ENCODE measurements around the gene ZNF507. TPM values are rescaled to one million over a fixed set of nuclear protein-coding genes. Genes with fewer than 3 reads are reported as not detected.
"Not testable (repeated sequence)": the region's sequence is repeated elsewhere in the genome, so short reads cannot be mapped to it uniquely, and the experiment has no call there.

ZNF507 gene
- total RNA-seq, 2 donors from 2014 or later, result 22.7 to 34.2 TPM

DNA sequence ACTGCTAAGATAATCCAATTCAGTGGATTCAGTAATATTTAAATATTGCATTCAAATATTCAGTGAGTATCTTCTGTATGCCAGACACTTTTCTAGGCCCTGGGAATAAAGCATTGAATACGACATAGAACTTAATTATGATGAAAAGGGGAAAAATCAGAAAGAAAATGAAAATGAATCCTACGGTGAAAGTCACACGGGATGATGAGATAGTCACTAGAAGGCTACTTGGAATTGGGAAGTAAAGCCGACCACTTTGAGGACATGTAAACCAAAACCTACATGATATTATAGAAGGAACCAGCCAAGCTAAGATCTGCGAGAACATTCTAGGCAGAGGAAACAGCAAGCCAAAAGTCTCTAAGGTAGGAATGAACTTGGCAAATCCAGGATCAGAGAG, 70.3 kb downstream of the ZNF507 start:
- H3K36me3 Mint-ChIP-seq, result peaks cover 0 to 15% of the 10 kb centered on the region in 2 donors
- no peak for DNase-seq (ENCODE audit: low spot score in 2 of 2)
- H3K9me3 Mint-ChIP-seq, result no peaks in the 10 kb centered on the region
- no peak overlapping the region for H3K27ac Mint-ChIP-seq
- ATAC-seq, result no peak

DNA sequence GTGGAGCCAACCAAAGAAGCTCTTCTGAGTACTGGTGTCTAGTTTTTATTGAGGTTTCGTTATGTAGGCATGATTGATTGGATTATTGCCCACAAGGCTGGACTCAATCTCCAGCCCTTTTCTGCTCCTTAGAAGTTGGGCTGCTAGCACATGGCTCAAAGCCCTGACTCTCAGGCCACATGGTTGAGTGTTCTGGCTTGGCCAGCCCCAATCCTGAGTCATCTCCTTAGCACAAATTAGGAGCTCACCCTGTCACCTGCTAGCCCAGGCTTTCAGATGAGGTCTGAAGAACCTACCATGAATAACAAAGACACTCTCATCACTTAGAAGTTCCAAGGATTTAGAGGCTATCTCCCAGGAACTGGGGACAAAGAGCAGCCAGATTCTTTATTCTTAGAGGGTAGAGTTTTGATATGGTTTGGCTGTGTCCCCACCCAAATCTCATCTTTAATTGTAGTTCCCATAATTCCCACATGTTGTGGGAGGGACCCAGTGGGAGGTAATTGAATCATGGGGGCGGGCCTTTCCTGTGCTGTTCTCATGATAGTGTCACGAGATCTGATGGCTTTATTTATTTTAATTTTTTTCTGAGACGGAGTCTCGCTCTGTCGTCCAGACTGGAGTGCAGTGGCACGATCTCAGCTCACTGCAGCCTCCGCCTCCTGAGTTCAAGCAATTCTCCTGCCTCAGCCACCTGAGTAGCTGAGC, 71.5 kb downstream of the ZNF507 start:
- no peak overlapping the region for H3K27ac Mint-ChIP-seq
- ATAC-seq (no peak), DNase-seq (ENCODE audit: low spot score in 2 of 2) (no peak)
- peaks cover 0 to 15% of the 10 kb centered on the region in 2 donors for H3K36me3 Mint-ChIP-seq
- H3K9me3 Mint-ChIP-seq, result no peaks in the 10 kb centered on the region

- Mint-ChIP-seq H3K27ac (no peak overlapping the region), H3K9me3 (no peaks in the 10 kb centered on the region), H3K36me3 (peaks cover 9 to 19% of the 10 kb centered on the region in 2 donors)
- ATAC-seq (no peak), DNase-seq (ENCODE audit: low spot score in 2 of 2) (no peak)
Observed at GRCh38 chr19:32418155-32418554, 72.7 kb downstream of the ZNF507 start.

GRCh38 chr19:32421589-32422361, 76.4 kb downstream of the ZNF507 start:
- ATAC-seq, result no peak
- no peak for DNase-seq (ENCODE audit: low spot score in 2 of 2)
- H3K27ac Mint-ChIP-seq, result peak overlapping the region; percentile 4 to 11
- peaks cover 7 to 9% of the 10 kb centered on the region in 2 donors for H3K36me3 Mint-ChIP-seq
- H3K9me3 Mint-ChIP-seq, result no peaks in the 10 kb centered on the region

DNA sequence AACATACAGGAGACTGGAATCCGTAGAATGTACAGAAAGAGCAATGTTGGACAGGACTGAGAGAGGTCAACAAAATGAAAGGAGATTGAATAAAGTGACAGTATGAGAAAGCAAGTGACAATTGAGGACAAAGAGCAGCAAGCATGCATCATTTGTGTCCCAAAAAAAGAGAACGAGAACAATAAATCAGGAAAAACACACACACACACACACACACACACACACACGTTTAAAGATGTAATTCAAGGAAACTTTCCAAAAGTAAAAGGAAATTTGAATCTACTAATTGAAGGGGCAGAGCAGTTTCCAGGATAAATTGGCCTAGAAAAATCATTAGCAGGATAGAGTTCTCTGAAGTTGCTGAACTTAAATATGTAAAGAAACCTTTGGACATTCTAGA, 77.0 kb downstream of the ZNF507 start:
- Mint-ChIP-seq H3K27ac (no peak overlapping the region), H3K9me3 (no peaks in the 10 kb centered on the region), H3K36me3 (peaks cover 4 to 9% of the 10 kb centered on the region in 2 donors)
- DNase-seq (ENCODE audit: low spot score in 2 of 2) (no peak), ATAC-seq (no peak)

DNA sequence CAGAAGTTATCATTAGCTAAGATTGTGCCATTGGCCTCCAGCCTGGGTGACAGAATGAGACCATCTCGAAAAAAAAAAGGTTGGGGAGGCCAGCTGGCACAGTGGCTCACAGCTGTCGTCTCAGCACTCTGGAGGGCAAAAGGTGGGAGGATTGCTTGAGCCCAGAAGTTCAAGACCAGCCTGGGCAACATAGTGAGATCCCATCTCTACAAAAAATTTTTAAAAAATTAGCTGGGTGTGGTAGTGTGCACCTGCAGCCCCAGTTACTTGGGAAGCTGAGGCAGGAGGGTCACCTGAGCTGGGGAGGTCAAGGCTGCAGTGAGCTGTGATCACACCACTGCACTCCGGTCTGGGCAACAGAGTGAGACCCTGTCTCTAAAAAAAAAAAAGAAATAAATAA, 78.5 kb downstream of the ZNF507 start:
- H3K9me3 Mint-ChIP-seq; H3K27ac Mint-ChIP-seq; H3K36me3 Mint-ChIP-seq; ATAC-seq; DNase-seq (ENCODE audit: low spot score in 2 of 2): not testable (repeated sequence)

DNA sequence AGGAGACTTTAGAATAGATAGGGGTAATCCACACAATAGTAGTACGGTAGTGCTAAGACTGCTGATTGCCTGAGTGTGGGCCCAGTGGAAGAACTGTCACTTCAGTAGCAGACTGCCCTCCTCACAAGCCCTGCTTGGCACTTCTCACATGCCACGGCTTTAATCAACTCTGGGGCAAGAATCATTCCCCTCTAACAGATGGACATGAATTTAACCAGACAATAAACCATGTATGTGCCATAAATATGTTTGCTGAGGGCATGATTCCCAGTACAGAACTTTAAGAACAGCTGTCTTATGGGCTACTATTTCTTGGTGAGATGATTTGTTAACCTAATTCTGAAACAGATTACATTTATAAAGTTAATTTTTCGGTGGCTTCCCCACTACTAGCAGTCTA, 82.1 kb downstream of the ZNF507 start:
- Mint-ChIP-seq H3K9me3 (no peaks in the 10 kb centered on the region), H3K27ac (no peak overlapping the region), H3K36me3 (peaks cover 4% of the 10 kb centered on the region in 2 donors)
- no peak for DNase-seq (ENCODE audit: low spot score in 2 of 2)
- no peak for ATAC-seq

- no peak for DNase-seq (ENCODE audit: low spot score in 2 of 2)
- Mint-ChIP-seq H3K27ac (no peak overlapping the region), H3K36me3 (no peaks in the 10 kb centered on the region), H3K9me3 (no peaks in the 10 kb centered on the region)
- ATAC-seq, result no peak
Observed at GRCh38 chr19:32436692-32437091, 91.3 kb downstream of the ZNF507 start.

DNA sequence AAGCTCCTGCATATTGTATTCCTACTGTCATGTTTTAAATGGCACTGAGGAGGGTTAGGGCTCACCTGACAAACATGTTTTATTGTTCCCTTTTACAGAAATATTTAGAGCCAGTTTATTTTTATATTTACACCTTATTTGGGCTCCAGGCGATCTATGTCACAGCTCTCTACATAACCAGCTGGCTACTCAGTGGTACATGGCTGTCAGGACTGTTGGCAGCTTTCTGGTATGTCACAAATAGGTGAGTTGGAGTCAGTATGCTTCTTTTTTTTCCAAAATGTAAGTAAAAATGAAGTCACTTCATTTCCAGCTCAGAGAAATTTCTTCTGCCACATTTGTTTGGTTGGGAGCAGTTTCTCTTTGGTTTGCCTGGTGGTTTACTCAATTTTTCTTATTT, 91.7 kb downstream of the ZNF507 start:
- no peak for ATAC-seq
- H3K27ac Mint-ChIP-seq, result no peak overlapping the region
- H3K36me3 Mint-ChIP-seq, result no peaks in the 10 kb centered on the region

More for the DNA sequence above, 91.7 kb downstream of the ZNF507 start:
- DNase-seq (ENCODE audit: low spot score in 2 of 2), result no peak
- H3K9me3 Mint-ChIP-seq, result no peaks in the 10 kb centered on the region

Other genes starting within 250 kb of the ZNF507 start
- gene DPY19L3, start 60.2 kb downstream of the ZNF507 start, total RNA-seq, result 10 to 100 TPM; 15.4 to 22.2 TPM
- 100 to 1,000 TPM in 1 of 2 donors, 10 to 100 TPM in 1; 68.3 to 121 TPM for gene PDCD5, start 235.6 kb downstream of the ZNF507 start, total RNA-seq

Data from activated naive CD4-positive, alpha-beta T cell treated with anti-CD3 and anti-CD28 coated beads, Interleukin-2, amount 50 U/mL, for 72 hours (primary cell).